Measurements from ENCODE around the gene CLEC1A. TPM values are rescaled to one million over a fixed set of nuclear protein-coding genes. Genes with fewer than 3 reads are reported as not detected.

CLEC1A gene
- polyA plus RNA-seq, 1 of the 3 experiments (the other 2 are of a cell fraction) = not detected

- Histone ChIP-seq H3K79me2 (ENCODE audit: insufficient read depth) (no peaks in the 10 kb centered on the region), H2AFZ (ENCODE audit: low read depth) (no peak within 1 kb of the TSS), H3F3A (replicated peaks; ENCODE audit: insufficient read depth) (no peaks in the 10 kb centered on the region), H3K4me3 (ENCODE audit: low read depth in 2 of 2, low read length in 1 of 2) (no peak within 1 kb of the TSS), H3K27me3 (ENCODE audit: insufficient read depth) (peaks cover 22% of the 10 kb centered on the region), H3K9me2 (no peaks in the 10 kb centered on the region), H3K9me3 (no peaks in the 10 kb centered on the region), H3K36me3 (replicated peaks in 1 of 2; ENCODE audit: control insufficient read depth in 1 of 2, insufficient read depth in 2 of 2, low read length in 1 of 2) (no peaks in the 10 kb centered on the region), H3K4me2 (no peak within 1 kb of the TSS), H3K4me1 (ENCODE audit: control insufficient read depth in 1 of 2, insufficient read depth in 2 of 2, low read depth in 1 of 2, low read length in 1 of 2) (no peaks in the 10 kb centered on the region), H4K20me1 (ENCODE audit: insufficient read depth) (no peaks in the 10 kb centered on the region), H3K27ac (ENCODE audit: low read depth in 2 of 2, low read length in 1 of 2) (no peak within 1 kb of the TSS), H3K9ac (no peak within 1 kb of the TSS)
- POLR2A ChIA-PET = no interaction called here
- CTCF ChIA-PET = interaction anchor here (0.9 kb wide), 1 partner anchor 23 kb away, joined by 5 read pairs; no protein-coding TSS in a partner anchor
- TF ChIP-seq NFIC (IDR thresholded peaks at IDR 0.05; ENCODE audit: borderline replicate concordance) (no peak), FOXM1 (IDR thresholded peaks at IDR 0.05; ENCODE audit: low read depth) (no peak), CHD2 (IDR thresholded peaks at IDR 0.05; ENCODE audit: low read length, partially characterized antibody) (no peak), MEF2A (IDR thresholded peaks at IDR 0.05; ENCODE audit: borderline replicate concordance, low read depth) (no peak), USF1 (IDR thresholded peaks at IDR 0.05; ENCODE audit: borderline replicate concordance, low read depth) (no peak), MAX (IDR thresholded peaks at IDR 0.05; ENCODE audit: low read depth) (no peak), FOXJ3 (CRISPR knock-in tag; IDR thresholded peaks at IDR 0.05) (no peak), CTCF (IDR thresholded peaks at IDR 0.05) (no peak)
- 24% methylated on average over 1 of the region's 1 CpG for WGBS (ENCODE audit: low lambda C conversion rate)
- DNase-seq = no peak
These were observed 31.3 kb upstream of the CLEC1A start, which contains the start of gene CLEC7A for GRCh38 chr12:10130042-10130441. Gene CLEC7A, minus strand, starts transcription at chr12:10130199. Its CDS starts 117 bp downstream, at chr12:10130082.

- H3K27ac ChIP-seq (ENCODE audit: low read depth in 2 of 2, low read length in 1 of 2) = no peak overlapping the region
- no peaks in the 10 kb centered on the region for H3K36me3 ChIP-seq (replicated peaks in 1 of 2; ENCODE audit: control insufficient read depth in 1 of 2, insufficient read depth in 2 of 2, low read length in 1 of 2)
- no peak overlapping the region for H3K4me2 ChIP-seq
- 25% methylated on average over 5 of the region's 5 CpGs for WGBS (ENCODE audit: low lambda C conversion rate)
- H3K4me3 ChIP-seq (ENCODE audit: low read depth in 2 of 2, low read length in 1 of 2) = no peak overlapping the region
- DNase-seq = no peak
- no peaks in the 10 kb centered on the region for H3K79me2 ChIP-seq (ENCODE audit: insufficient read depth)
- CTCF ChIA-PET = interaction anchor here (1.3 kb wide), 1 partner anchor 10 kb away, joined by 3 read pairs; no protein-coding TSS in a partner anchor
- no peaks in the 10 kb centered on the region for H4K20me1 ChIP-seq (ENCODE audit: insufficient read depth)
- no peak overlapping the region for H3K9ac ChIP-seq
- peaks cover 22% of the 10 kb centered on the region for H3K27me3 ChIP-seq (ENCODE audit: insufficient read depth)
- TF ChIP-seq PBX3 (IDR thresholded peaks at IDR 0.05) = no peak
- no peak for TF ChIP-seq RCOR1 (IDR thresholded peaks at IDR 0.05; ENCODE audit: low read length)
- TF ChIP-seq EZH2phosphoT487 (IDR thresholded peaks at IDR 0.05; ENCODE audit: borderline replicate concordance, low read depth) = no peak
- no peak for TF ChIP-seq FOXJ3 (CRISPR knock-in tag; IDR thresholded peaks at IDR 0.05)
- no peak for TF ChIP-seq GABPA (IDR thresholded peaks at IDR 0.05; ENCODE audit: low read depth)
- no peak for TF ChIP-seq SIN3A (IDR thresholded peaks at IDR 0.05; ENCODE audit: borderline replicate concordance, low read depth, low read length)
- no peak for TF ChIP-seq POLR2AphosphoS5 (IDR thresholded peaks at IDR 0.05; ENCODE audit: low read depth, low read length)
- no peaks in the 10 kb centered on the region for H3K9me3 ChIP-seq
- H3F3A ChIP-seq (replicated peaks; ENCODE audit: insufficient read depth) = no peaks in the 10 kb centered on the region
- H3K9me2 ChIP-seq = no peaks in the 10 kb centered on the region
- H2AFZ ChIP-seq (ENCODE audit: low read depth) = no peak overlapping the region
- POLR2A ChIA-PET = no interaction called here
- H3K4me1 ChIP-seq (ENCODE audit: control insufficient read depth in 1 of 2, insufficient read depth in 2 of 2, low read depth in 1 of 2, low read length in 1 of 2) = no peaks in the 10 kb centered on the region
These were observed 29.9 kb upstream of the CLEC1A start for GRCh38 chr12:10128687-10129086.
